ENCODE results near the gene PACSIN1. TPM values are rescaled to one million over a fixed set of nuclear protein-coding genes. Genes with fewer than 3 reads are reported as not detected.

Gene PACSIN1
- total RNA-seq, 1 donor from 2014 or later = not detected

GRCh38 chr6:34516391-34517324, 50.8 kb downstream of the PACSIN1 start:
- H3K4me1 Mint-ChIP-seq (ENCODE audit: unreplicated experiment) = peaks cover 4% of the 10 kb centered on the region
- DNase-seq (ENCODE audit: extremely low spot score, unreplicated experiment) = no peak
- H3K9me3 Mint-ChIP-seq (ENCODE audit: unreplicated experiment) = no peaks in the 10 kb centered on the region
- no peak overlapping the region for H3K4me3 Mint-ChIP-seq (ENCODE audit: unreplicated experiment)
- H3K27ac Mint-ChIP-seq (ENCODE audit: unreplicated experiment) = no peak overlapping the region
- no peaks in the 10 kb centered on the region for H3K36me3 Mint-ChIP-seq (ENCODE audit: unreplicated experiment)
- no peak for TF ChIP-seq CTCF (IDR thresholded peaks at IDR 0.05)
- peaks cover 21% of the 10 kb centered on the region for H3K27me3 Mint-ChIP-seq (ENCODE audit: unreplicated experiment)

GRCh38 chr6:34517461-34517881, 51.6 kb downstream of the PACSIN1 start:
- Mint-ChIP-seq H3K9me3 (ENCODE audit: unreplicated experiment) (no peaks in the 10 kb centered on the region), H3K4me1 (ENCODE audit: unreplicated experiment) (peaks cover 4% of the 10 kb centered on the region), H3K36me3 (ENCODE audit: unreplicated experiment) (no peaks in the 10 kb centered on the region), H3K4me3 (ENCODE audit: unreplicated experiment) (no peak overlapping the region), H3K27me3 (ENCODE audit: unreplicated experiment) (peaks cover 21% of the 10 kb centered on the region), H3K27ac (ENCODE audit: unreplicated experiment) (no peak overlapping the region)
- DNase-seq (ENCODE audit: extremely low spot score, unreplicated experiment) = no peak
- no peak for TF ChIP-seq CTCF (IDR thresholded peaks at IDR 0.05)

DNA sequence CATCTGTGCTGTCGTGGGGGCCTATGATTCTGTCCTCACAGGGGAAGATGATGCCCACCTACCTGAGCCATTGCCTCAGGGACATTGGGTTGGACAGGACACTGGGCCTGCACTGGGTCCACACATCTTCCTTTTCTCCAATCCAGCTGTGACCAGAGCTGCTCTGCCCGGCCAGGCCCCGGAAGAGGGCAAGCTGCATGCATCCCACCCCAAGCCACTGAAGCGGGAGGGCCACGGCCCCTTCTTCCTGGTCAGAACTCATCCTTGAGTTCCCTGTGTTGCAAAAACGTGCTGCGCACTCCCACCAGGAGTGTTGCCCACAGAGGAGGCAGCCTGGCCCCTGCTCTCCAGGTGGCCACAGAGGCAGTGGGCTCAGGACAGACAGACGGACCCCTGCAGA, 52.1 kb downstream of the PACSIN1 start:
- no peak overlapping the region for H3K4me3 Mint-ChIP-seq (ENCODE audit: unreplicated experiment)
- H3K4me1 Mint-ChIP-seq (ENCODE audit: unreplicated experiment) = peaks cover 4% of the 10 kb centered on the region
- H3K27me3 Mint-ChIP-seq (ENCODE audit: unreplicated experiment) = peaks cover 21% of the 10 kb centered on the region
- DNase-seq (ENCODE audit: extremely low spot score, unreplicated experiment) = no peak
- no peak overlapping the region for H3K27ac Mint-ChIP-seq (ENCODE audit: unreplicated experiment)
- TF ChIP-seq CTCF (IDR thresholded peaks at IDR 0.05) = no peak
- no peaks in the 10 kb centered on the region for H3K36me3 Mint-ChIP-seq (ENCODE audit: unreplicated experiment)
- no peaks in the 10 kb centered on the region for H3K9me3 Mint-ChIP-seq (ENCODE audit: unreplicated experiment)

GRCh38 chr6:34518669-34519365, 52.9 kb downstream of the PACSIN1 start:
- peaks cover 12% of the 10 kb centered on the region for H3K27me3 Mint-ChIP-seq (ENCODE audit: unreplicated experiment)
- H3K36me3 Mint-ChIP-seq (ENCODE audit: unreplicated experiment) = no peaks in the 10 kb centered on the region

More at GRCh38 chr6:34518669-34519365, 52.9 kb downstream of the PACSIN1 start:
- Mint-ChIP-seq H3K27ac (ENCODE audit: unreplicated experiment) (no peak overlapping the region), H3K4me3 (ENCODE audit: unreplicated experiment) (no peak overlapping the region), H3K9me3 (ENCODE audit: unreplicated experiment) (no peaks in the 10 kb centered on the region), H3K4me1 (ENCODE audit: unreplicated experiment) (peaks cover 4% of the 10 kb centered on the region)
- no peak for TF ChIP-seq CTCF (IDR thresholded peaks at IDR 0.05)
- DNase-seq (ENCODE audit: extremely low spot score, unreplicated experiment) = no peak
